Measurements from ENCODE around the gene PC.

GRCh38 chr11:66880496-66881450, 77.4 kb downstream of the PC start:
- TF ChIP-seq, protein P1, sequence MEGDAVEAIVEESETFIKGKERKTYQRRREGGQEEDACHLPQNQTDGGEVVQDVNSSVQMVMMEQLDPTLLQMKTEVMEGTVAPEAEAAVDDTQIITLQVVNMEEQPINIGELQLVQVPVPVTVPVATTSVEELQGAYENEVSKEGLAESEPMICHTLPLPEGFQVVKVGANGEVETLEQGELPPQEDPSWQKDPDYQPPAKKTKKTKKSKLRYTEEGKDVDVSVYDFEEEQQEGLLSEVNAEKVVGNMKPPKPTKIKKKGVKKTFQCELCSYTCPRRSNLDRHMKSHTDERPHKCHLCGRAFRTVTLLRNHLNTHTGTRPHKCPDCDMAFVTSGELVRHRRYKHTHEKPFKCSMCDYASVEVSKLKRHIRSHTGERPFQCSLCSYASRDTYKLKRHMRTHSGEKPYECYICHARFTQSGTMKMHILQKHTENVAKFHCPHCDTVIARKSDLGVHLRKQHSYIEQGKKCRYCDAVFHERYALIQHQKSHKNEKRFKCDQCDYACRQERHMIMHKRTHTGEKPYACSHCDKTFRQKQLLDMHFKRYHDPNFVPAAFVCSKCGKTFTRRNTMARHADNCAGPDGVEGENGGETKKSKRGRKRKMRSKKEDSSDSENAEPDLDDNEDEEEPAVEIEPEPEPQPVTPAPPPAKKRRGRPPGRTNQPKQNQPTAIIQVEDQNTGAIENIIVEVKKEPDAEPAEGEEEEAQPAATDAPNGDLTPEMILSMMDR (IDR thresholded peaks at IDR 0.05; ENCODE audit: low read length): no peak
- TF ChIP-seq EZH2 (optimal IDR thresholded peaks at IDR 0.05; ENCODE audit: low read depth, low read length): no peak
- TF ChIP-seq EZH2phosphoT487 (IDR thresholded peaks at IDR 0.05; ENCODE audit: low read length): no peak

All from MM.1S (cell line).